Measurements from ENCODE around the gene MIEN1. TPM values are rescaled to one million over a fixed set of nuclear protein-coding genes. Genes with fewer than 3 reads are reported as not detected.

MIEN1 gene
- total and polyA plus RNA-seq, 2 of the 13 experiments (the other 11 are each of a cell fraction or from before 2014, with no cell fraction given) = 40.6 to 56.6 TPM

- peak; percentile 85; the same call in 1 of the 2 replicates for TF ChIP-seq ZNF615 (CRISPR knock-in tag; IDR thresholded peaks at IDR 0.05; ENCODE audit: borderline replicate concordance)
- no peak for TF ChIP-seq ZNF329 (CRISPR knock-in tag; IDR thresholded peaks at IDR 0.05; ENCODE audit: low read depth)
- TF ChIP-seq MIER3 (CRISPR knock-in tag; IDR thresholded peaks at IDR 0.05; ENCODE audit: borderline replicate concordance) = peak; percentile 62; the same call in 1 of the 2 replicates
- no peak for TF ChIP-seq SOX6 (IDR thresholded peaks at IDR 0.05)
- peak; percentile 75 for TF ChIP-seq SOX6 (CRISPR knock-in tag; IDR thresholded peaks at IDR 0.05)
- TF ChIP-seq ZBTB7B (CRISPR knock-in tag; IDR thresholded peaks at IDR 0.05) = peak; percentile 89
- TF ChIP-seq SALL1 (CRISPR knock-in tag; IDR thresholded peaks at IDR 0.05) = peak; percentile 70
- 0 out of 2 replicates have a peak, but pooled peaks have one; percentile 52 for TF ChIP-seq HBP1 (CRISPR knock-in tag; IDR thresholded peaks at IDR 0.05; ENCODE audit: low read depth)
- TF ChIP-seq ZNF75D (CRISPR knock-in tag; IDR thresholded peaks at IDR 0.05; ENCODE audit: borderline replicate concordance) = peak; percentile 36; the same call in 1 of the 2 replicates
- TF ChIP-seq ZNF570 (CRISPR knock-in tag; IDR thresholded peaks at IDR 0.05; ENCODE audit: borderline replicate concordance) = no peak
- TF ChIP-seq SP140L (CRISPR knock-in tag; IDR thresholded peaks at IDR 0.05; ENCODE audit: borderline replicate concordance) = peak; percentile 85; the same call in 1 of the 2 replicates
- no peak for TF ChIP-seq ZNF776 (CRISPR knock-in tag; IDR thresholded peaks at IDR 0.05)
- no peak for TF ChIP-seq ZMYM2 (CRISPR knock-in tag; IDR thresholded peaks at IDR 0.05)
- TF ChIP-seq NFIC (IDR thresholded peaks at IDR 0.05; ENCODE audit: low read length) = peak; percentile 63; the same call in 1 of the 2 replicates
- TF ChIP-seq TCF12 (IDR thresholded peaks at IDR 0.05) = no peak
- 0 out of 2 replicates have a peak, but pooled peaks have one; percentile 42 for TF ChIP-seq TCF12 (CRISPR knock-in tag; IDR thresholded peaks at IDR 0.05)
- peak; percentile 94 for TF ChIP-seq HHEX (CRISPR knock-in tag; IDR thresholded peaks at IDR 0.05)
- no peak for TF ChIP-seq TERF1 (CRISPR knock-in tag; IDR thresholded peaks at IDR 0.05)
- peak; percentile 92 for TF ChIP-seq HDAC2 (CRISPR knock-in tag; IDR thresholded peaks at IDR 0.05)
- TF ChIP-seq MED1 (CRISPR knock-in tag; IDR thresholded peaks at IDR 0.05) = peak; percentile 60; the same call in 1 of the 2 replicates
- TF ChIP-seq MYPOP (CRISPR knock-in tag; IDR thresholded peaks at IDR 0.05) = peak; percentile 73; the same call in 1 of the 2 replicates
- peak; percentile 46; the same call in 1 of the 2 replicates for TF ChIP-seq AHR (CRISPR knock-in tag; IDR thresholded peaks at IDR 0.05)
- peak; percentile 98 for TF ChIP-seq HMGXB3 (CRISPR knock-in tag; IDR thresholded peaks at IDR 0.05; ENCODE audit: borderline replicate concordance)
Measured at GRCh38 chr17:39736319-39737165, 6.2 kb upstream of the MIEN1 start (continued).

All from HepG2 (cell line).